Hepatocyte (in vitro differentiated cells): ENCODE data around the gene ADAMTSL5.

Source experiments
- EZH2 ChIP-seq: fragments of 200-600 bp; sonication (generic); IDR thresholded peaks from 2 replicates; pipeline ENCODE4 v1.6.1; 2016; ENCODE audit warnings: antibody characterized with exemption, mild to moderate bottlenecking, borderline replicate concordance
- EZH2phosphoT487 ChIP-seq: fragments of 200-600 bp; sonication (generic); IDR thresholded peaks from one replicate; pipeline ENCODE4 v1.6.1; 2018; ENCODE audit warnings: antibody characterized with exemption, mild to moderate bottlenecking, low read depth, moderate library complexity; ENCODE audit not compliant: unreplicated experiment, severe bottlenecking
- TF ChIP-seq, protein P1 (sequence below): fragments of 200-600 bp; sonication (generic); IDR thresholded peaks from 2 replicates; pipeline ENCODE4 v1.5.1; 2016; ENCODE audit warnings: antibody characterized with exemption, mild to moderate bottlenecking; ENCODE audit not compliant: poor library complexity

DNA sequence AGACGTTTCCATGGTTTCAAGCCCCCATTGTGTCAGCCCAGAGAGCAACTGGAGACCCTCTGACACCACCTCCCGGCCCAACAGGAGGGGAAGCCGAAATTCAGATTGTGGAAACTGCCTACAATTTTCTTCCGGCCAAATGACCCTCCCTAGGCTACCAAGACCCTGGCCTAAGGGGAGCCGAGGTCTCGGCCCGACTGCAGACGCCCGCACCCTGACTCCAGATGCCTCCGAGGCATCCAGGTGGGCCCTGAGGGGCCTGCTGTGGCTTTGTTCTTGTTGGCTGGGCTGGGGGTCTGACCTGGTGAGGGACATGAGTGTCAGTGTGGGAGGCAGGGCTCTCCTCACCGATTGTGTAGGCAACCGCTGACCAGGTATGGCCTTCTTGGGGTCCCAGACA is 45.7 kb upstream of the ADAMTSL5 start:
- TF ChIP-seq, protein P1, sequence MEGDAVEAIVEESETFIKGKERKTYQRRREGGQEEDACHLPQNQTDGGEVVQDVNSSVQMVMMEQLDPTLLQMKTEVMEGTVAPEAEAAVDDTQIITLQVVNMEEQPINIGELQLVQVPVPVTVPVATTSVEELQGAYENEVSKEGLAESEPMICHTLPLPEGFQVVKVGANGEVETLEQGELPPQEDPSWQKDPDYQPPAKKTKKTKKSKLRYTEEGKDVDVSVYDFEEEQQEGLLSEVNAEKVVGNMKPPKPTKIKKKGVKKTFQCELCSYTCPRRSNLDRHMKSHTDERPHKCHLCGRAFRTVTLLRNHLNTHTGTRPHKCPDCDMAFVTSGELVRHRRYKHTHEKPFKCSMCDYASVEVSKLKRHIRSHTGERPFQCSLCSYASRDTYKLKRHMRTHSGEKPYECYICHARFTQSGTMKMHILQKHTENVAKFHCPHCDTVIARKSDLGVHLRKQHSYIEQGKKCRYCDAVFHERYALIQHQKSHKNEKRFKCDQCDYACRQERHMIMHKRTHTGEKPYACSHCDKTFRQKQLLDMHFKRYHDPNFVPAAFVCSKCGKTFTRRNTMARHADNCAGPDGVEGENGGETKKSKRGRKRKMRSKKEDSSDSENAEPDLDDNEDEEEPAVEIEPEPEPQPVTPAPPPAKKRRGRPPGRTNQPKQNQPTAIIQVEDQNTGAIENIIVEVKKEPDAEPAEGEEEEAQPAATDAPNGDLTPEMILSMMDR: no peak
- TF ChIP-seq EZH2 (no peak), EZH2phosphoT487 (no peak)
